Liver (tissue), 9 donors: ENCODE results near the gene HNMT. TPM values are rescaled to one million over a fixed set of nuclear protein-coding genes. Genes with fewer than 3 reads are reported as not detected.

Experiments
- DNase-seq: peaks from one replicate; pipeline ENCODE4 v3.0.0-alpha.2; 2017; ENCODE audit warnings: low spot score
- H3K27ac ChIP-seq, 2 donors: one replicate each; pipeline ENCODE4 v1.7.0; 2013; ENCODE audit warnings: inconsistent platforms in 2 of 2, low read length in 2 of 2, control low read depth in 1 of 2, low read depth in 1 of 2, mild to moderate bottlenecking in 1 of 2
- H3K27me3 ChIP-seq, 4 donors: one replicate each; pipeline versions ENCODE4 v1.6.1 to v1.7.0; 2013; ENCODE audit warnings: low read length in 3 of 4, inconsistent platforms in 1 of 4, mild to moderate bottlenecking in 1 of 4, moderate library complexity in 1 of 4; ENCODE audit not compliant: control insufficient read depth in 4 of 4, insufficient read depth in 4 of 4
- H3K36me3 ChIP-seq, 4 donors: one replicate each; pipeline versions ENCODE4 v1.6.1 to v1.7.0; 2013; ENCODE audit warnings: low read length in 3 of 4, mild to moderate bottlenecking in 3 of 4, low read depth in 1 of 4, moderate library complexity in 1 of 4; ENCODE audit not compliant: control insufficient read depth in 4 of 4, insufficient read depth in 3 of 4
- H3K4me1 ChIP-seq, 4 donors: one replicate each; pipeline versions ENCODE4 v1.6.1 to v1.7.0; 2013; ENCODE audit warnings: low read length in 3 of 4, mild to moderate bottlenecking in 3 of 4, moderate library complexity in 1 of 4; ENCODE audit not compliant: control insufficient read depth in 4 of 4, insufficient read depth in 4 of 4
- H3K4me3 ChIP-seq, 3 donors: one replicate each; pipeline versions ENCODE4 v1.6.1 to v1.7.0; 2013; ENCODE audit warnings: low read length in 3 of 3, control low read depth in 1 of 3, low read depth in 1 of 3, mild to moderate bottlenecking in 1 of 3
- H3K9ac ChIP-seq, 2 donors: one replicate each; pipeline ENCODE4 v1.7.0; 2013; ENCODE audit warnings: low read length in 2 of 2, mild to moderate bottlenecking in 2 of 2, moderate library complexity in 2 of 2, control low read depth in 1 of 2, low read depth in 1 of 2
- H3K9me3 ChIP-seq, 4 donors: one replicate each; pipeline versions ENCODE4 v1.6.1 to v1.7.0; 2013; ENCODE audit warnings: low read length in 3 of 4; ENCODE audit not compliant: control insufficient read depth in 4 of 4
- EGR1 ChIP-seq, 2 donors: IDR thresholded peaks; 2 replicates each; pipeline ENCODE4 v1.6.1; 2016 to 2018; ENCODE audit warnings: antibody characterized with exemption in 2 of 2, low read depth in 2 of 2
- FOXA1 ChIP-seq: IDR thresholded peaks from 2 replicates; pipeline ENCODE4 v1.6.1; 2016; ENCODE audit warnings: antibody characterized with exemption
- GABPA ChIP-seq, 2 donors: IDR thresholded peaks in 1 of 2; conservative IDR thresholded peaks in 1 of 2; 2 replicates each; pipeline ENCODE4 v1.6.1; 2016; ENCODE audit warnings: antibody characterized with exemption in 2 of 2, mild to moderate bottlenecking in 1 of 2, moderate library complexity in 1 of 2
- HNF4A ChIP-seq, 2 donors: conservative IDR thresholded peaks; 2 replicates each; pipeline ENCODE4 v1.6.1; 2016; ENCODE audit warnings: antibody characterized with exemption in 2 of 2, mild to moderate bottlenecking in 2 of 2
- HNF4G ChIP-seq: IDR thresholded peaks from 2 replicates; pipeline ENCODE4 v1.6.1; 2016; ENCODE audit warnings: antibody characterized with exemption
- JUND ChIP-seq, 2 donors: IDR thresholded peaks; 2 replicates each; pipeline ENCODE4 v1.6.1; 2016; ENCODE audit warnings: antibody characterized with exemption in 2 of 2
- NR2F2 ChIP-seq: IDR thresholded peaks from 2 replicates; pipeline ENCODE4 v1.6.1; 2016; ENCODE audit warnings: antibody characterized with exemption
- RAD21 ChIP-seq, 2 donors: IDR thresholded peaks; 2 replicates each; pipeline ENCODE4 v1.6.1; 2016; ENCODE audit warnings: antibody characterized with exemption in 2 of 2, mild to moderate bottlenecking in 2 of 2
- RXRA ChIP-seq, 2 donors: IDR thresholded peaks; 2 replicates each; pipeline ENCODE4 v1.6.1; 2017 to 2018; ENCODE audit warnings: antibody characterized with exemption in 2 of 2, mild to moderate bottlenecking in 1 of 2
- SP1 ChIP-seq: IDR thresholded peaks from 2 replicates; pipeline ENCODE4 v1.6.1; 2018; ENCODE audit warnings: antibody characterized with exemption, mild to moderate bottlenecking
- TAF1 ChIP-seq: conservative IDR thresholded peaks from 2 replicates; pipeline ENCODE4 v1.6.1; 2016; ENCODE audit warnings: antibody characterized with exemption, mild to moderate bottlenecking
- YY1 ChIP-seq: IDR thresholded peaks from 2 replicates; pipeline ENCODE4 v1.6.1; 2016; ENCODE audit warnings: antibody characterized with exemption, mild to moderate bottlenecking
- WGBS: extraction: QIAGEN DNeasy Blood & Tissue Kit; methylation state at CpG from one replicate; pipeline ENCODE4 v1.1.7; 2013; 5-methylcytosine and 5-hydroxymethylcytosine counted together
- polyA plus RNA-seq, 2 donors: library from polyadenylated mRNA; stranded (reverse) in 1 of 2; unstranded in 1 of 2; fragments of 200-250 nt in 1 of 2; fragments of >200 nt in 1 of 2; fragmentation: Nextera tagmentation in 1 of 2; extraction: Ambion mirVana in 1 of 2; gene quantifications; one replicate each; pipeline versions ENCODE4 v1.2.1 to v1.2.3, GENCODE V29; 2013 to 2015
- total RNA-seq, 2 donors: library from RNA; depleted of rRNA; stranded (reverse); fragments of >200 nt; gene quantifications; one replicate each; pipeline ENCODE4 v1.2.3, GENCODE V29; 2014
- TF ChIP-seq, protein P1 (sequence below): IDR thresholded peaks from 2 replicates; pipeline ENCODE4 v1.6.1; 2016; ENCODE audit warnings: antibody characterized with exemption
- TF ChIP-seq, protein P2 (sequence below): IDR thresholded peaks from 2 replicates; pipeline ENCODE4 v1.6.1; 2016; ENCODE audit warnings: antibody characterized with exemption
- TF ChIP-seq, protein P3 (sequence below): IDR thresholded peaks from 2 replicates; pipeline ENCODE4 v1.6.1; 2016; ENCODE audit warnings: antibody characterized with exemption
- TF ChIP-seq, protein P4 (sequence below): IDR thresholded peaks from 2 replicates; pipeline ENCODE4 v1.6.1; 2016; ENCODE audit warnings: antibody characterized with exemption, mild to moderate bottlenecking
- TF ChIP-seq, protein P5 (sequence below): fragments of 150-350 bp; IDR thresholded peaks from 2 replicates; pipeline ENCODE4 v1.5.1; 2017; ENCODE audit warnings: improper control_type of control experiment, low read depth, low read length; ENCODE audit not compliant: missing input control
- donor health status: healthy.
- donor health status: healthy.
- donor health status: healthy.
- donor health status: healthy.
- donor health status: healthy.

The HNMT gene
- total and polyA plus RNA-seq, 4 donors = 44.4 to 103 (median 78.5) TPM

DNA sequence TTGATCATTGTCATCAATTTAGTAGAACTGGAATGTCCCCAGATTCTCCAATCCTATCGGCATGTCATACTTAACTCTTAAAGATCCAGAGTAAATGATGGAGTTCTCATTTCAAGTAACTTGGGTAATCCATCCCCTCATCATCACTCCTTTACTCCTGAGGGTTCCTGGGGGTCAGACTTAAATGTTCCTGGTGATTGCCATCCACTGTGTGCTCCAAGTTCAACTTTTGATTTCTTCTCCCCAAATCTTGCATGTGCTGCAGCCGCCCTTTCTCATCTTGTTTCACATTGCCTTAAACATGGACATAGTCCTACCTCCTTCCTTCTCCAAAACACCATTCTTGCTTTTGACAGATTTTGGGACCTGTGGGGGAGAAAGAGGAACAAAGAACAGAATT is 43.2 kb downstream of the HNMT start:
- Histone ChIP-seq H3K4me1 (no peaks in the 10 kb centered on the region), H3K27me3 (no peaks in the 10 kb centered on the region), H3K9ac (no peak overlapping the region), H3K9me3 (no peaks in the 10 kb centered on the region), H3K4me3 (no peak overlapping the region), H3K36me3 (peaks cover 0 to 57% (median 44%) of the 10 kb centered on the region in 4 donors), H3K27ac (no peak overlapping the region)
- 74% methylated on average over 2 of the region's 2 CpGs for WGBS
- TF ChIP-seq SP1 = no peak
- TF ChIP-seq, protein P1, sequence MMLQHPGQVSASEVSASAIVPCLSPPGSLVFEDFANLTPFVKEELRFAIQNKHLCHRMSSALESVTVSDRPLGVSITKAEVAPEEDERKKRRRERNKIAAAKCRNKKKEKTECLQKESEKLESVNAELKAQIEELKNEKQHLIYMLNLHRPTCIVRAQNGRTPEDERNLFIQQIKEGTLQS = no peak
- no peak for DNase-seq

DNA sequence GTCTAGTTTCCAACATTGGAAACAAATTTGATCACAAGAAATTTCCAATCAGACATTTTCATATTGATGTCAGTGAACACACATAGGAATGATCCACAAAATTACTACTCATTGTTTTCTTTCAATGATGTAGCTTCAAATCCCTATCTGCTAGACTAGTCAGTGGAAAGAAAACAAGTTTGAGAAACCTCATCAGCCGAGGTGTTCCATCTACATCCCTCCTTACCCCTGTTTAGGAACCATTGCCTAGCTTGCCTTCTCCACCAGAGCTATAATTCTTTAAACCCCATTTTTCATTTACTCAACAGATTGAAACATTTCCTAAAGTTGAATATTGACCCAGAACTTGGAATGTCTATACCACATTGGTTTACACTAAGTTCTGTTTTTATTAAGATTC is 45.3 kb downstream of the HNMT start:
- Histone ChIP-seq H3K4me1 (no peaks in the 10 kb centered on the region), H3K9ac (no peak overlapping the region), H3K27ac (no peak overlapping the region), H3K36me3 (peaks cover 0 to 48% (median 36%) of the 10 kb centered on the region in 4 donors), H3K4me3 (no peak overlapping the region), H3K27me3 (no peaks in the 10 kb centered on the region), H3K9me3 (no peaks in the 10 kb centered on the region)
- WGBS = 92% methylated on average over 1 of the region's 1 CpG
- no peak for TF ChIP-seq NR2F2
- TF ChIP-seq, protein P2, sequence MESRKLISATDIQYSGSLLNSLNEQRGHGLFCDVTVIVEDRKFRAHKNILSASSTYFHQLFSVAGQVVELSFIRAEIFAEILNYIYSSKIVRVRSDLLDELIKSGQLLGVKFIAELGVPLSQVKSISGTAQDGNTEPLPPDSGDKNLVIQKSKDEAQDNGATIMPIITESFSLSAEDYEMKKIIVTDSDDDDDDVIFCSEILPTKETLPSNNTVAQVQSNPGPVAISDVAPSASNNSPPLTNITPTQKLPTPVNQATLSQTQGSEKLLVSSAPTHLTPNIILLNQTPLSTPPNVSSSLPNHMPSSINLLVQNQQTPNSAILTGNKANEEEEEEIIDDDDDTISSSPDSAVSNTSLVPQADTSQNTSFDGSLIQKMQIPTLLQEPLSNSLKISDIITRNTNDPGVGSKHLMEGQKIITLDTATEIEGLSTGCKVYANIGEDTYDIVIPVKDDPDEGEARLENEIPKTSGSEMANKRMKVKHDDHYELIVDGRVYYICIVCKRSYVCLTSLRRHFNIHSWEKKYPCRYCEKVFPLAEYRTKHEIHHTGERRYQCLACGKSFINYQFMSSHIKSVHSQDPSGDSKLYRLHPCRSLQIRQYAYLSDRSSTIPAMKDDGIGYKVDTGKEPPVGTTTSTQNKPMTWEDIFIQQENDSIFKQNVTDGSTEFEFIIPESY = no peak
- TF ChIP-seq, protein P3, sequence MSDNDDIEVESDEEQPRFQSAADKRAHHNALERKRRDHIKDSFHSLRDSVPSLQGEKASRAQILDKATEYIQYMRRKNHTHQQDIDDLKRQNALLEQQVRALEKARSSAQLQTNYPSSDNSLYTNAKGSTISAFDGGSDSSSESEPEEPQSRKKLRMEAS = no peak
- no peak for TF ChIP-seq JUND (IDR thresholded peaks at IDR 0.05)
- TF ChIP-seq, protein P4, sequence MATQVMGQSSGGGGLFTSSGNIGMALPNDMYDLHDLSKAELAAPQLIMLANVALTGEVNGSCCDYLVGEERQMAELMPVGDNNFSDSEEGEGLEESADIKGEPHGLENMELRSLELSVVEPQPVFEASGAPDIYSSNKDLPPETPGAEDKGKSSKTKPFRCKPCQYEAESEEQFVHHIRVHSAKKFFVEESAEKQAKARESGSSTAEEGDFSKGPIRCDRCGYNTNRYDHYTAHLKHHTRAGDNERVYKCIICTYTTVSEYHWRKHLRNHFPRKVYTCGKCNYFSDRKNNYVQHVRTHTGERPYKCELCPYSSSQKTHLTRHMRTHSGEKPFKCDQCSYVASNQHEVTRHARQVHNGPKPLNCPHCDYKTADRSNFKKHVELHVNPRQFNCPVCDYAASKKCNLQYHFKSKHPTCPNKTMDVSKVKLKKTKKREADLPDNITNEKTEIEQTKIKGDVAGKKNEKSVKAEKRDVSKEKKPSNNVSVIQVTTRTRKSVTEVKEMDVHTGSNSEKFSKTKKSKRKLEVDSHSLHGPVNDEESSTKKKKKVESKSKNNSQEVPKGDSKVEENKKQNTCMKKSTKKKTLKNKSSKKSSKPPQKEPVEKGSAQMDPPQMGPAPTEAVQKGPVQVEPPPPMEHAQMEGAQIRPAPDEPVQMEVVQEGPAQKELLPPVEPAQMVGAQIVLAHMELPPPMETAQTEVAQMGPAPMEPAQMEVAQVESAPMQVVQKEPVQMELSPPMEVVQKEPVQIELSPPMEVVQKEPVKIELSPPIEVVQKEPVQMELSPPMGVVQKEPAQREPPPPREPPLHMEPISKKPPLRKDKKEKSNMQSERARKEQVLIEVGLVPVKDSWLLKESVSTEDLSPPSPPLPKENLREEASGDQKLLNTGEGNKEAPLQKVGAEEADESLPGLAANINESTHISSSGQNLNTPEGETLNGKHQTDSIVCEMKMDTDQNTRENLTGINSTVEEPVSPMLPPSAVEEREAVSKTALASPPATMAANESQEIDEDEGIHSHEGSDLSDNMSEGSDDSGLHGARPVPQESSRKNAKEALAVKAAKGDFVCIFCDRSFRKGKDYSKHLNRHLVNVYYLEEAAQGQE = no peak
- TF ChIP-seq, protein P1 = no peak
- no peak for TF ChIP-seq GABPA (IDR thresholded peaks at IDR 0.05 in 1 of 2, conservative IDR thresholded peaks at IDR 0.05 in 1 of 2)
- TF ChIP-seq RAD21 (IDR thresholded peaks at IDR 0.05) = no peak
- TF ChIP-seq HNF4A (conservative IDR thresholded peaks at IDR 0.05) = no peak
- no peak for TF ChIP-seq FOXA1
- no peak for TF ChIP-seq RXRA (IDR thresholded peaks at IDR 0.05)
- TF ChIP-seq YY1 = no peak
- TF ChIP-seq, protein P5, sequence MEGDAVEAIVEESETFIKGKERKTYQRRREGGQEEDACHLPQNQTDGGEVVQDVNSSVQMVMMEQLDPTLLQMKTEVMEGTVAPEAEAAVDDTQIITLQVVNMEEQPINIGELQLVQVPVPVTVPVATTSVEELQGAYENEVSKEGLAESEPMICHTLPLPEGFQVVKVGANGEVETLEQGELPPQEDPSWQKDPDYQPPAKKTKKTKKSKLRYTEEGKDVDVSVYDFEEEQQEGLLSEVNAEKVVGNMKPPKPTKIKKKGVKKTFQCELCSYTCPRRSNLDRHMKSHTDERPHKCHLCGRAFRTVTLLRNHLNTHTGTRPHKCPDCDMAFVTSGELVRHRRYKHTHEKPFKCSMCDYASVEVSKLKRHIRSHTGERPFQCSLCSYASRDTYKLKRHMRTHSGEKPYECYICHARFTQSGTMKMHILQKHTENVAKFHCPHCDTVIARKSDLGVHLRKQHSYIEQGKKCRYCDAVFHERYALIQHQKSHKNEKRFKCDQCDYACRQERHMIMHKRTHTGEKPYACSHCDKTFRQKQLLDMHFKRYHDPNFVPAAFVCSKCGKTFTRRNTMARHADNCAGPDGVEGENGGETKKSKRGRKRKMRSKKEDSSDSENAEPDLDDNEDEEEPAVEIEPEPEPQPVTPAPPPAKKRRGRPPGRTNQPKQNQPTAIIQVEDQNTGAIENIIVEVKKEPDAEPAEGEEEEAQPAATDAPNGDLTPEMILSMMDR = no peak
- no peak for TF ChIP-seq HNF4G
- TF ChIP-seq SP1 = no peak
- no peak for TF ChIP-seq EGR1 (IDR thresholded peaks at IDR 0.05; ENCODE audit: low read depth in 2 of 2)
- no peak for TF ChIP-seq TAF1
- DNase-seq = no peak
